Neural cell (in vitro differentiated cells): ENCODE results near the gene COPZ1.

ENCODE experiments used
- SMC3 ChIP-seq: fragments of 450-650 bp; conservative IDR thresholded peaks from 2 replicates; pipeline ENCODE4 v1.6.1; 2014; ENCODE audit warnings: antibody characterized with exemption, mild to moderate bottlenecking, moderate library complexity; ENCODE audit not compliant: poor library complexity
- TF ChIP-seq, protein P1 (sequence below): fragments of 450-650 bp; IDR thresholded peaks from 2 replicates; pipeline ENCODE4 v1.5.1; 2014; ENCODE audit warnings: antibody characterized with exemption, mild to moderate bottlenecking, moderate library complexity; ENCODE audit not compliant: poor library complexity, severe bottlenecking

DNA sequence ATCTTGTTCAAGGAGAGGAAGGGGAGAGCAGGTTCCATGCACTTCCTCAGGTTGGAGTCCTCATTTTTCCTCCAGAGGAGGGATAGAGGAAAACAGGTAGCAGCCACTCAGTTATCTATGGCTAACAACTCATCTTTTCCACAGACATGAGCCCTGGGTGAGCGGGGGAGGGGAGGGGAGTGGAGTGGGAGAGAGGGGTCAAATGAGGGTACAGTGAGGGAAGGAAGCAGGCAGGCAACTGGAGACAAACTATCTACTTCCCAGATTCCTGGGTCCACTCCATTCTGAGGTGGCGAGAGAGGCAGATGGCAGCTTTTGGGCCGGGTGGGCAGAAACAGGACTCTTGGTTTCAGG lies 62.2 kb downstream of the COPZ1 start:
- TF ChIP-seq, protein P1, sequence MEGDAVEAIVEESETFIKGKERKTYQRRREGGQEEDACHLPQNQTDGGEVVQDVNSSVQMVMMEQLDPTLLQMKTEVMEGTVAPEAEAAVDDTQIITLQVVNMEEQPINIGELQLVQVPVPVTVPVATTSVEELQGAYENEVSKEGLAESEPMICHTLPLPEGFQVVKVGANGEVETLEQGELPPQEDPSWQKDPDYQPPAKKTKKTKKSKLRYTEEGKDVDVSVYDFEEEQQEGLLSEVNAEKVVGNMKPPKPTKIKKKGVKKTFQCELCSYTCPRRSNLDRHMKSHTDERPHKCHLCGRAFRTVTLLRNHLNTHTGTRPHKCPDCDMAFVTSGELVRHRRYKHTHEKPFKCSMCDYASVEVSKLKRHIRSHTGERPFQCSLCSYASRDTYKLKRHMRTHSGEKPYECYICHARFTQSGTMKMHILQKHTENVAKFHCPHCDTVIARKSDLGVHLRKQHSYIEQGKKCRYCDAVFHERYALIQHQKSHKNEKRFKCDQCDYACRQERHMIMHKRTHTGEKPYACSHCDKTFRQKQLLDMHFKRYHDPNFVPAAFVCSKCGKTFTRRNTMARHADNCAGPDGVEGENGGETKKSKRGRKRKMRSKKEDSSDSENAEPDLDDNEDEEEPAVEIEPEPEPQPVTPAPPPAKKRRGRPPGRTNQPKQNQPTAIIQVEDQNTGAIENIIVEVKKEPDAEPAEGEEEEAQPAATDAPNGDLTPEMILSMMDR, result no peak
- TF ChIP-seq SMC3, result no peak
